HG02870 (cell line): Measurements from ENCODE around the gene METAP1D.
"Not testable (repeated sequence)": the region's sequence is repeated elsewhere in the genome, so short reads cannot be mapped to it uniquely, and the experiment has no call there.

ENCODE experiments used
- ATAC-seq: cut with Tn5 transposase; IDR thresholded peaks from one replicate; pipeline ENCODE4 v1.9.1; 2021; ENCODE audit warnings: mild to moderate bottlenecking, moderate library complexity; ENCODE audit not compliant: unreplicated experiment

The METAP1D gene

DNA sequence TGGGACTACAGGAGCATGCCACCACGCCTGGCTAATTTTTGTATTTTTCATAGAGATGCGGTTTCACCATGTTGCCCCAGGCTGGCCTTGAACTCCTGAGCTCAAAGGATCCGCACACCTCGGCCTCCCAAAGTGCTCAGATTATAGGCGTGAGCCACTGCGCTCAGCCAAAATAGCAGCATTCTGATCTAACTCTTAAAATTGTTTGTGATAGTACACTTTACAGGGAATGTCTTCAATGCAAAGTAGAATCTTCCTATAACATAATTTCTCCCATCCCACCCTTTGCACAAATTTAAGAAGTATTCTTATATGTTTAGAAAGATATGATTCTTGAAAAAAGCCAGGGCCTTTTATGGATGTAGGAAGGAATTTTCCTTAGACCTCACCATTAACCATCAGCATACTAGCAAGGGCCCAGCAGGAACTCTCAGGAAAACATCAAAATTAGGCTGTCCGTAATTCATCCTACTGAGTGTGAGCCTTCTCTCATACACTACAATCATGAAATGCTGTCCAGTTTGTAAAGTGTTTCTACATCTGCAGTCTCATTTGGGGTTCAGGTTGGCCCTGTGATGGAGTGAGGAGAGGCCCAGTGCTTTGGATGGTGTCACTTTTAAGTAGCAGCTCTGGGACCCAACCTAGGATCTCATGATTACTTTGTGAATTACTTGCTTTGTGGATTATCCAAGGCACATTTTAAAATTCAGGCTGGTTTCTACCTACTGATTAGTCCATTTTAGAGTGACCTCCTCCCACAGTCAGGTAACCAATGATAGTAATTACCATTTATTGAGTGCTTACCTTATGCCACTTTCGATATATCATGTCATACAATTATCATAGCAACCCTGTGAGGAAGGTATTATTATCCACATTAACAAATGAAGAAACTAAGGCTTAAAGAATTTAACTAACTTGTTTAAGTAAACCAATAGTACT, 48.1 kb downstream of the METAP1D start:
- no peak for ATAC-seq

DNA sequence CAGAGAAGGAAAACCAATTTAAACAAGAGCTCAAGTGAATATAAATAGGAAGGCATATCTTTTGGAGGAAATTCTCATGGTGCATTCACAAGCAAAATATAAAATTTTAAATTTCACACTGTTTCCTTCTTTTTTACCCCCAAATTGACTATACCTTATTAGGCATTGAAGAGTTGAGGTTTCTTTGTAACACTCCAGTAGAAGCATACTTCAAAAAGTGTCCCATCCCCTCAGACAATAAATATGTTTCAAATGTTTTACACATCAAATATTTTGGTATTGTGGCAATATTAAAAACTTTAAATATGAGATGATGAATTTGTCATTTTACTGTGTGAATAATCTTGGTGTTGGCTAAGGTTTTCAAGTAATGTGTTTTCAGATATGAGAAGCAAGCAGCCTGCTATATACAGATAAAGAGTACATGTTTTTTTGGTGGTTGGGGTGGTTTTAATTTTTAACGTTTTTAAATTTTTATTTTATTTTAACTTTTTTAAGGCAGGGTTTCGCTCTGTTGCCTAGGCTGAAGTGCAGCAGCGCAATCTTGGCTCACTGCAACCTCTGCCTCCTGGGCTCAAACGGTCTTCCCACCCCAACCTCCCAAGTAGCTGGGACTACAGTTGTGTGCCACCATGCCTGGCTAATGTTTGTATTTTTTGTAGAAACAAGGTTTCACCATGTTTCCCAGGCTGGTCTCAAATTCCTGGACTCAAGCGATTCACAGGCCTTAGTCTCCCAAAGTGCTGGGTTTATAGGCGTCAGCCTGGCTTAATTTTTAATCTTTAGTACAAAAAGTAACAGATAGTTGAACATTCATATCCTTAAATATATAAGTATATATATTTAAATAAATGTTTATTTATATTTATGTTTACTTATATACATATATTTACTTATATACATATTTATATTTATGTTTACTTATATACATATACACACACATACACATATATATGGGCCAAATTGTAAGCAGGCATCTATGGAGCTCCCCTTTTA, 49.1 kb downstream of the METAP1D start:
- ATAC-seq, result no peak

DNA sequence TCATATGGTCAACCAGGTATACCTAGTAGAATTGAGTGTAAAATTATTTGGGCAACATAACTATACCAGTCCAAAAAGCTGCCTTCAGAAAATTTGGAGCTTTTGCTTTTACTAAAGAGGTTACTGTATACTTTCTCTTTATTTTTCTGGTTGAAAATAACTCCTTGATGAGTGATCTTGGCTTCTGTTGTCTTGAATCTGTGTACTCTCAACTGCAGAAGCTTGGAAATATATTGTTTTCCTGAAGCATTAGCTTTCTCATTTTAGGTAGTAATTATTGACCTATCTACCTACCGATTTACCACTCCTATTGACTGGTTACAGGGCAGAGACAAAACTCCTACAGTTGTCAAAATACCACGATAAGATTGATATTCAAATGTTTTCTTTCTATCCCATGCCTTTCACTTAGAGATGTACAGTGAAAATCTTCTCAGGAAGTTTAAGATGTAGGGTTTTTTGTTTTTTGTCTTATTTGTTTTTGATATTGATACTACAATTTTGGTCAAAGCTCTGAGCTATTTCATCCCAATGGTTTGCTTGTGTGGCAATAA, 49.9 kb downstream of the METAP1D start:
- no peak for ATAC-seq

DNA sequence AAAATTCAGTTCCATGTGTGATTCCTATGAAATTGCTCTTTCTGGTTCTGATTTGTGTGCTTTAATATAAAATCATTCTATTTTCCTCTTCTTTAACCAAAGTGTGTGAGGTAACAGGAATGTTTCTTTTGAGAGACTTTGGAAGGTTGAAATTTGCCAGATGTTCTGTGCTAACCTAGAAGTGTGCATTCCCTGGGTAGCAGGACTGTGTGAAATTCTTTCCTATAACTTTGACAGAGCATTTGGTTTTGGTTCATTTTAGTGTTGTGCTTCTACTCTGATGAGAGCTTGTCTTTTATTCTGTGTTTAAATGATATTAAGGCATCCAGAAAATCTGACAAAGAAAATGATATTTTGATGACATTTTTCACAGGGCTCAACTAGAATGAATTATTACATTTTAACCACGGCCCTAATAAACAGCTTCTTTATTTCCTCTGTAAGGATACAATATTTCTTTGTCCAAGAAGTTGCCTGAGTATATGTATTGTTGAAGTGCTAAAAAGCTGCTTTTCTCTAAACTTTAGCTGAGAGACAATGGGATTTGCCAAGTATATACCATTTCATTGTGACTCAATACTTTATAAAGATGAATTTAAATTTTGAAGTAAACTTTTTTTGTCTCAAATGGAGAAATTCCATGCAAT, 50.8 kb downstream of the METAP1D start:
- ATAC-seq, result no peak

DNA sequence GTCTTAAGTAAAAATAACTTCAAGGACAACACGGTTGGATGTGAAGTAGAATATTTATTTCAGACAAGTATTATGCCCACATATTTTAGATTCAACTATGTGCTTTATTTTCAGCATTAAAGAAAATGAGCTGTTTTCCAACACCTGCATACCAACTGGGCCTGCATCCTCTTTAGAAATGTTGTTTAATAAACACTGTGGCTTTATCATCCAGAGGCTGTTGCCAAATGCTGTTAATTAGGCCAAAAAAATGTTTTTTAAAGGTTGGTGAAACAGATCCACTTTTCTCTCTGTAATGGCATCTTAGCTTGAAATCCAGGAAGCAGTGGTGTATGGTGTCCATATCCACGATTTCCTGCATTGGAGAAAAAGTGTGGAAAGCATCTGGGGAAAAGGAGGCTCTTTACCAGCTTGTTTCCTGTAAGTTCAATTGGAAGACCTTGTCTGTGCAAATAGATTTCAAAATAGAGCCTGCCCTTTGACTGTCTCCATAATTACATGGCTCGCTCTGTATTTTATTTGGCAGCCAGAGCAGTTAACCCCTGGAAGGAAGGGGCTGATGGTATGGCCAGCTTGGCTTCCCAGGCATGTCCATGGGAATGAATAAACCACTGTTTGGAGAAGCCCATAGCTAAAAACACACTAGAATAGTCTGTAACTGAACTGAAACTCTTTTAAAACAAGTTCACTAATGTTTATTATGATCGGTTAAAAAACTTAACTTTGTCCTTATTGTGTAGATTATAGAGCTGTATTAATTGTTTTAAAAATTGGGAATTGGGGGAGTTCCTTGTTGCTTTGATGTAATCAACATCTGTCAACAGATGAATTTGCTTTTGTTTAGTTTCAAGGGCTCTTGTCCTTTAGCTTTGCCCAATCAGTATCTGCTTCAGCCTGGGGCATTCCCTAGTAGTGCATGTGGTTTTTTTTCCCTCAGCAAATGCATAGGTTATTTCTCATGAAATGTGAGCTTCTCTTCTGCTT, 52.5 kb downstream of the METAP1D start:
- peak; percentile 70 for ATAC-seq

DNA sequence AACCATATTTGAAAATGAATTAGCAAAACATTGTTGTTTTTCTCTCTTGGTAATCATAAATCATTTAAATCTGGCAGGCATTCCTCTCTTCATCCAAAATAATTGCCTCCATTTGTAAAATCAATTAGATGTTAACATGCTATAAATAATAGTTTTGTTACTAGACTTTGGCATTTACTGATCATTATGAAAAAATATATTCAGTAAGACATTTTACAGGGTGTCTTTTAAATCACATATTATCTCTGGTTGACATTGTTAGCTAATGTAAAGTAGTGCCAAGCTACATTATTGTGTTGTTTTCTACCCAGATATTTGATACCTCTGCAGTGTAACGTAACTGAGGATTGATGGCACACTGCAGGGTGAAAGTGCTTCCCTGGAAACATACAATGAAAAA, 53.7 kb downstream of the METAP1D start:
- no peak for ATAC-seq

DNA sequence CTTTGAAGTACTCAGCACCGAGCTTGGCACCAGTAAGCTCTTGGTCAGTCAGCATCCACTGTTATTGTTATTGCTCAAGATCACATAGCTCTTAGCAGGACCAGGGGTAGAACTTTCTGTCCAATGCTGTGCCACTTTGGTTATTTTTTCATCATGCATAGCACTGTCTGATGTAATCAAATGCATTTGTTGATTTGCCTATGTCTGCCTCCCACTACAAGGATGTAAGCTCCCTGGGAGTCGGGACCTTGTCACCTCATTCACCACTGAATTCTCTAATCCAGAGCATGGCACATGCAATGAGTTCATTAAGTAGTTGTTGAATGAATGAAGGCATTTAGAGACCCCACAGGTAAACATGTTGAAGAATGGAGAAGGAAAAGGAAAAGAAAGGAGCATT, 56.5 kb downstream of the METAP1D start:
- no peak for ATAC-seq

DNA sequence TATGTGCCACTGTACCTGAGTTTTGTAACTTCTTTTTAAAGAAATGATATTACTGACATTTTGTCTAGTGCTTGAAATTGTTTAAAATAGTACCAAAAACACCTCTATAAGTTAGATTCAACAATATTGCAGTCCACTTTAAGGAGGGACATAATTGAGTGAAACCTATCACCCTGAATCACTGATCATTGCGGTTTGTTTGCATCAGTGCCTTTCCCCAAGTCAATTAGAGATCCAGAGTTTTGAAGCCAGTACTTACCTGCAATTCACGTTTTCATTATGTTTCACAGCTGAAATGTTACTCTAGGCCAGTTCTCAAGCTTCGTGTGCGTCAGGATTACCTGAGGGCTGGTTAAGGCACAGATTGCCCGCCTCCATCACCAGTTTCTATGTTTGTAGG, 58.9 kb downstream of the METAP1D start:
- no peak for ATAC-seq

DNA sequence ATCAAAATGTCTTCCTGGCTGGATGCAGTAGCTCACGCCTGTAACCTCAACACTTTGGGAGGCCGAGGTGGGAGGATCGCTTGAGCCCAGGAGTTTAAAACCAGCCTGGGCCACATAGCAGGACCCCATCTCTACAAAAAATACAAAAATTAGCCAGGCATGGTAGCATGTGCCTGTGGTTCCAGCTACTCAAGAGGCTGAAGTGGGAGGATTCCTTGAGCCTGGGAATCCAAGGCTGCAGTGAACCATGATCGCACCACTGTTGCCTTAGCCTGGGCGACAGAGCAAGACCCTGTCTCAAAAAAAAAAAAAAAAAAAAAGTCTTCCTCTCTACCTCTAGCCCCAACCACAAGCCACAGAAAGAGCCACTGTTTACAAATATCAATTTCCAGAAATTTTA, 60.4 kb downstream of the METAP1D start:
- not testable (repeated sequence) for ATAC-seq

DNA sequence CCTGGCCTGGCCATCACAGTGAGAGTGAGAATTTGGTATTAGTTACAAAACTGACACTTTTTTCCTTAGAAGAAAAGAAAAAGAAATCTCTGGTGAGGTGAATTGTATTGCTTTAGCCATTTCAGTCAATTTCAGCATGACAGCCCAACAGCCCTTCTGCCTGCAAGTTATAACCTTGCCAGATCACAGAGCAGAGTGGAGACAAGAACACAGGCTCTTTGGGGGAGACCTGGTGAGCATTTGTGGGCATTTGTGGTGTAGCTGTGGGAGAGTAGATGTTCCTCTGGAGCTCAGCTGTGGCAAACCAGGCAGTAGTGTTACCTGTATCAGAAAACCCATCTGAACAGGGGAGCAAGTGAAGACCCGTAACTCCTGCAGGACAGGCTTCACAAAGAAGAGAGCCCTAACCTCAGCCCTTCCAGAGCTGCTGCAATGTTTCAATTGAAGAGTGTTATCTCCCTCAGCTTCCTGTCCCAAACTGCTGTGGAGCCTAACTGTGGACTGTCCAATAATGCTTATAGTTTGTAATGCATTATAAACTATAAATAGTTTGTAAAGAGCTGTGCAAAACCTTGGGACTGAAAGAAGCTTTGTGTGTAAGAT, 62.8 kb downstream of the METAP1D start:
- no peak for ATAC-seq

DNA sequence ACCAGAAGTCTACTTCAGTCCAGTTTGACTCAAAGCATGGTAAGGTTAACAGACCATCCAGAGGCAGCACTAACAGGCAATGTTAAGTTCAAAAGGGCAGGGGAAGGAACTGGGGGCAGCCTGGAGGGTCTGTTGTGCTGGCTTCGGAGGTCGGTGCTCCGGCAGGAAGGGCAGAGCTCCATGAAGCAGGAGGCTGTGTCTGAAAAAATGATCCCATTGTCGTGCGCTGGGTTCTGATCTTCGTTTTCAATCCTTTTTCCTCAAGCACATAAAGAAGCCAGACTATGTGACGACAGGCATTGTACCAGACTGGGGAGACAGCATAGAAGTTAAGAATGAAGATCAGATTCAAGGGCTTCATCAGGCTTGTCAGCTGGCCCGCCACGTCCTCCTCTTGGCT, 63.7 kb downstream of the METAP1D start:
- no peak for ATAC-seq

DNA sequence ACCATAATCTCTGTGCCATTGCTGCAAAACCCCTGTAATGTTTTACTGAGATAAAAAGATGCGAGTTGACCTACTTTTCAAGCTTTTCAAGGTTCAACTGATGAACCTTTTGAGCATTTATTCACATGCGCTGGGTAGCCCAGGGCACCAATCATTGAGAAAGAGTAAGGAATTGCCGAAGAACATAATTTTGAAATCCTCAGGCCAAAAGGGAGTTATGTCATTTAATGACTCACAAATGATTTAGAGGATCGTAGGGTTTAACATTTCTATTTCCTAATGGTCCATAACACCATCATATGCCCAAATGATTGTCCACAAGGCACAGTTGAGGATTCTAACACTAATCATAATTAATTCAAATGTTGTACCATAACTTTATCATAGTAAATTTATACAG, 65.4 kb downstream of the METAP1D start:
- ATAC-seq, result no peak

DNA sequence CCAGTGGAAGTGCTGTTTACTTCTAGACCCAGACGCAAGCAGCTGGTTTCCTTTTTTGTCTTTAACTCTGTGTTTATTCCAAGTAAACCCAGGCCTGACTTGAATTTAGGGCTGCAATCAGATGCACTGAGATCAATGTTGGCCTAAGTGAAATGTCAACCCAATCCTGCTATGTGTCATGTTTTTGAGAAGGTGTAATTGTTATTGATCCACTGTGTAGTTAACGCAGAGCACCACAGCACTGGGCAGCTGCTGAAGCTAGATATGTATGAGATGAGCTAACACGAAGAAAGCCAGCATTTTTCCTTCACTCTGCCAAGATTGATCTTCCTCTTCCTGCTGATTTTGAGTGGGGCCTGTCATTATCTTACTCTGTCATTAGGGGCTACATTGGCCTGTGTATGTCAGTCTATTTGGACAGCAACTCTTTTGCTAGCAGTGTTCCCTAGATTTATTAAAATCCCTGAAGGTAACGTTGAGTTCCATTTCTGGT, 66.7 kb downstream of the METAP1D start:
- ATAC-seq, result no peak

DNA sequence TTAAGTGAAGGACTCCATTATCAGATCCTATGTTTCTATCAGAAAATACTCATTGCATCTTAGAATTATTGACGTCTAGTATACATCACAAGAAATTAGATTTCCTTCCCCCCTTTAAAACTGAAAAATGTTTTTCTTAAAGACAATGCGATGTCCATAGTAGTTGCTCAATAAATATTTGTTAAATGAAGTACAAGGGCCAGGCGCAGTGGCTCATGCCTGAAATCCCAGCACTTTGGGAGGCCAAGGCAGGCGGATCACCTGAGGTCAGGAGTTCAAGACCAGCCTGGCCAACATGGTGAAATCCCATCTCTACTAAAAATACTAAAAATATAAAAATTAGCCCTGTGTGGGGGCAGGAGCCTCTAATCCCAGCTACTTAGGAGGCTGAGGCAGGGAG, 68.2 kb downstream of the METAP1D start:
- not testable (repeated sequence) for ATAC-seq

DNA sequence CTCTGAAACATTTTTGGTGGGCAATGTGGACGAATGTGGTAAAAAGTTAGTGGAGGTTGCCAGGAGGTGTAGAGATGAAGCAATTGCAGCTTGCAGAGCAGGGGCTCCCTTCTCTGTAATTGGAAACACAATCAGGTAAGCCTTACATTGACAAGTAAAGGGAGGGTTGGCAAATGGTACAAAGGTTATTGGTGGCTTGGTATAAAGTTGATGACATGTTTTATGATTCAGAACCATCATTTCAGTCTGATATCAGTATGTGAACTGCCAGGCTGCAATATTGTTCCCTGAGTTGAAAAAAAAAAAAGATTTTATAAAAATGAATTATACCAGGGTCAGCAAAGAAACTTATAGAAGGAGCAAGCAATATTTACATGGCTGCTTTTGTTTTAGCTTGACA, 71.2 kb downstream of the METAP1D start:
- ATAC-seq, result no peak

DNA sequence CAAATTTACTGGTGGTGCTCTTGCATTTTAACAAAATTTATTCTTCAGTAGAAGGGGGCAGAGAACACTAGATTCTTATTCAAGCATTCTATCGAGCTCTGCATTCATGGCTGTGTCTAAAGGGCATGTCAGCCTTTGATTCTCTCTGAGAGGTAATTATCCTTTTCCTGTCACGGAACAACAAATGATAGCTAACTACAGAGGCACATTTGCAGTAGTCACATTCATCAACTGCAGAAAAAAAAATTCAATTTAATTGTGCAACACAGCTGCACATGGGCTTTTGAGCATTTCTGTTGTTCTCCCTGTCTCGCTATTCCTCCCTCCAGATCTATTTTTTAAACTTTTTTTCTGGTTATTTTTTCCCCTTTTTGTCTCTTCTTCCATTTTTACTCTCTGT, 72.5 kb downstream of the METAP1D start:
- ATAC-seq, result no peak

DNA sequence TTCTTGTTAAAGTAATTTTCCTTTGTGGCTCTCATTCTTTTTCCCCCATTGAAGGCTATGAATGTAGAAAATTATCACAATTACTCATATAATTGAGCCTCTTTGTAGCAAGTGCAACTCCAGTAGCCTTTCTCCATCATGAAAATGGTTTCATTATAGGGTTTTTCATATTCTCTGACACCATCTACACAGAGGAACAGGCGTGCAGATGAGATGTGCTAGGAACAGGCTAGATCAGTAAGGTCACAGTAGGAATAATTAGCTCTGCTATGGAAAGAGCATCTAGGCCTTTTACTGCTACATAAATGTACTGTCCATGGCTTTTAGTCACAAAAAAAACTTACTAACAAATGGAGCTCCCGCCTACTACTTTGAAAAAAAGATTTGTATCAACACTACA, 73.0 kb downstream of the METAP1D start:
- ATAC-seq, result no peak

DNA sequence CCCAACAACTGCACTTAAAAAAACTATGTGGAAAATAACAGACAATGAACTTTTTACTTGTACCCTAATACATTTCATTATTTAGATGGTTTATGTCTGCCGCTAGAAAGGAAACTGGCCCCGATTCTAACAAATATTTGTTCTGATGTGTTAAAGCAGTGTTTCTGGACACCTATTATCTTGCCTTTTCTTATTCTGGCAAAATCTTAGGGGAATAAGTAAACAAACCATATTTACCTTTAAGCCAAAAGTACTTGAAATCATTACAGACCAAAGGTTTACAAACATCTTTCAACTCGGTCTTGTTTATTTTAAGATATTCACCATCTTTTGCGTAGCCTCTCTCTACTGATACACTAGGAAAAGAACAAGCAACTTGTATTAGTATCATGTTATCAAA, 73.8 kb downstream of the METAP1D start:
- ATAC-seq, result no peak

DNA sequence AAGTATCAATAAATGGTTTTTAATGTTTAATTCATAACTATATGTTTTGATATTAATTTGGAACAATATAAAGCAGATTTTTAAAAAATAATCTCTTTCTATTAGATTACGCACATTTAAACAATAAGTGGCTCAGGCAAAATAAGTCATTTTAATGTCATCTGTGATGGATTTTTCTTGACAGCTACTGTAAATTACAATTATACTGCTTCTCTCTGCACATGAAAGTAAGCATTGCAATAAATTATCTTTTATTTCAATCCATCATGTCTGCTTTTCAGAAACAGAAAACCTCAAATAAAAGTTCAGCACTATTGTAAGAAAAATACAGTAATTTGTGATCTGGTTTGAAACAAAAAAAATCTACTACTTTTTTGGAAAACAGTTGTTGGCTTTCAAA, 74.5 kb downstream of the METAP1D start:
- ATAC-seq, result no peak
